Kidney (tissue), 14 donors: ENCODE data around the gene DIPK1A. TPM values are rescaled to one million over a fixed set of nuclear protein-coding genes. Genes with fewer than 3 reads are reported as not detected.
A peak's percentile ranks its signal among the peaks of the same experiment; 100 is the strongest.

Source experiments
- DNase-seq, 5 donors: peaks; one replicate each; pipeline ENCODE4 v3.0.0-alpha.2; 2013 to 2020
- FAIRE-seq: peaks from 2 replicates; lab custom pipeline; 2012; peaks lifted over from hg19 to GRCh38; lab: Jason Lieb, UNC
- H3K27ac ChIP-seq, 2 donors: one replicate each; pipeline ENCODE4 v1.7.0; 2013; ENCODE audit warnings: low read depth in 2 of 2, low read length in 2 of 2, inconsistent platforms in 1 of 2
- H3K27me3 ChIP-seq: one replicate; pipeline ENCODE4 v1.7.1; 2013; ENCODE audit warnings: low read length, inconsistent platforms; ENCODE audit not compliant: control insufficient read depth, insufficient read depth
- H3K36me3 ChIP-seq, 3 donors: one replicate each; pipeline versions ENCODE4 v1.7.0 to v1.7.1; 2013; ENCODE audit warnings: low read length in 3 of 3, control low read depth in 1 of 3, inconsistent platforms in 1 of 3; ENCODE audit not compliant: insufficient read depth in 3 of 3, control insufficient read depth in 2 of 3
- H3K4me1 ChIP-seq, 3 donors: one replicate each; pipeline versions ENCODE4 v1.7.0 to v1.7.1; 2013; ENCODE audit warnings: low read length in 3 of 3, inconsistent platforms in 1 of 3, low read depth in 1 of 3; ENCODE audit not compliant: control insufficient read depth in 2 of 3, insufficient read depth in 2 of 3
- H3K4me3 ChIP-seq, 3 donors: one replicate each; pipeline versions ENCODE4 v1.7.0 to v1.8.1; 2013; ENCODE audit warnings: low read length in 3 of 3, control low read depth in 1 of 3, inconsistent platforms in 1 of 3
- H3K9ac ChIP-seq, 3 donors: one replicate each; pipeline versions ENCODE4 v1.7.0 to v1.7.1; 2013; ENCODE audit warnings: low read length in 3 of 3, control low read depth in 1 of 3, inconsistent platforms in 1 of 3
- H3K9me3 ChIP-seq, 3 donors: one replicate each; pipeline versions ENCODE4 v1.7.0 to v1.7.1; 2013; ENCODE audit warnings: low read length in 3 of 3, control low read depth in 1 of 3, inconsistent platforms in 1 of 3; ENCODE audit not compliant: control insufficient read depth in 2 of 3, insufficient read depth in 1 of 3
- intact Hi-C: fragments of 100-400 bp; cut with DNase I; formaldehyde crosslinking; loops from one replicate; pipeline ENCODE4 v1.11.1; 2022
- polyA plus RNA-seq: library from polyadenylated mRNA; stranded (reverse); fragments of 350-450 nt; fragmentation: Illumina TruSeq; extraction: RNeasy Lipid Tissue Mini Kit (QIAGEN cat#74804); gene quantifications from one replicate; pipeline ENCODE4 v1.2.3, GENCODE V29; 2014; ENCODE audit warnings: low read depth, low replicate concordance; ENCODE audit not compliant: insufficient read depth
- total RNA-seq: library from RNA; stranded (reverse); fragmentation: NEBNext Ultra II Directional; extraction: Animal tissue kit (Norgen Biotek cat#: 25700); gene quantifications from one replicate; pipeline ENCODE4 v1.2.1, GENCODE V29; 2021
- TF ChIP-seq, protein P1 (sequence below): IDR thresholded peaks from 3 replicates; pipeline ENCODE4 v1.5.1; 2012; ENCODE audit warnings: mild to moderate bottlenecking, moderate library complexity, borderline replicate concordance; ENCODE audit not compliant: insufficient read depth; ENCODE audit errors: extremely low read depth
- donor health status: control.
- donor health status: control.
- donor health status: control.
- donor health status: control.
- donor health status: control.
- donor health status: DM: yes; HTN: yes; CAD: no.
- donor health status: Normal renal cell carcinoma (clear cell type).

DIPK1A gene
- total and polyA plus RNA-seq, 2 donors from 2014 or later = 4.0 to 6.1 TPM

DNA sequence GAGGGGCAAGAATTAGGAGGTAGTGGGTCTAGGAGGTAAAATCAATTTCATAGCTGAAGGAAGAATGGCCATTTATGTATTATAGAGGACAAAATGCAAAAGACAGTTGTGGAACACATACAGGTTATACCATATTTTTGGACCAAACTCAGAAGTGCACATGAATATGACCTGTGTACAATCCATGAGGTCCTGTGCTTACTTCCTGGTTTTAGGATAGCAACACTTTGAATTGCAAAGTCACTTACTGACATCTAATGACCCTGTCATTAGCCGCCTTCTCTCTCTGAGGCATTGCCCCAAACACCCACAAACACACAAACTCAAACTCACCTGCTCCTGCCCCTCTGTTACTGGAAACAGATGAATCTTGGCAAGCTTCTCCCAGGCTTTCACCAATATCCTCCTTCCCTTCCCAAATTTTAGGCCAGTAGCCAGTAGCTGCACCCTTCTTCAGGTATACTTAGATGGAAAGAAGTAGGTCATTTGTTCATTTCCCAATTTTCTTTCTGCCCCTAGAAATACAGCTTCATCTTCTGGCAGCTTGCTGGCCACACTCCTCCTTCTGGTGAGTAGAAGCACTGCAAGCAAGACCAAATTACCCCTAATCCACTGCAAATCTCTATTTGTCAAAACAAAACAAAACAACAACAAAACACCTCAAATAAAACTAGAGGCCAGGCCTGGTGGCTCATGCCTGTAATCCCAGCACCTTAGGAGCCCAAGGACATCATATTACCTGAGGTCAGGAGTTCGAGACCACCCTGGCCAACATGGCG is 143.1 kb downstream of the DIPK1A start:
- intact Hi-C loops = no loop called here
- H3K9ac ChIP-seq = no peak overlapping the region
- TF ChIP-seq, protein P1, sequence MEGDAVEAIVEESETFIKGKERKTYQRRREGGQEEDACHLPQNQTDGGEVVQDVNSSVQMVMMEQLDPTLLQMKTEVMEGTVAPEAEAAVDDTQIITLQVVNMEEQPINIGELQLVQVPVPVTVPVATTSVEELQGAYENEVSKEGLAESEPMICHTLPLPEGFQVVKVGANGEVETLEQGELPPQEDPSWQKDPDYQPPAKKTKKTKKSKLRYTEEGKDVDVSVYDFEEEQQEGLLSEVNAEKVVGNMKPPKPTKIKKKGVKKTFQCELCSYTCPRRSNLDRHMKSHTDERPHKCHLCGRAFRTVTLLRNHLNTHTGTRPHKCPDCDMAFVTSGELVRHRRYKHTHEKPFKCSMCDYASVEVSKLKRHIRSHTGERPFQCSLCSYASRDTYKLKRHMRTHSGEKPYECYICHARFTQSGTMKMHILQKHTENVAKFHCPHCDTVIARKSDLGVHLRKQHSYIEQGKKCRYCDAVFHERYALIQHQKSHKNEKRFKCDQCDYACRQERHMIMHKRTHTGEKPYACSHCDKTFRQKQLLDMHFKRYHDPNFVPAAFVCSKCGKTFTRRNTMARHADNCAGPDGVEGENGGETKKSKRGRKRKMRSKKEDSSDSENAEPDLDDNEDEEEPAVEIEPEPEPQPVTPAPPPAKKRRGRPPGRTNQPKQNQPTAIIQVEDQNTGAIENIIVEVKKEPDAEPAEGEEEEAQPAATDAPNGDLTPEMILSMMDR = peak; percentile 72

DNA sequence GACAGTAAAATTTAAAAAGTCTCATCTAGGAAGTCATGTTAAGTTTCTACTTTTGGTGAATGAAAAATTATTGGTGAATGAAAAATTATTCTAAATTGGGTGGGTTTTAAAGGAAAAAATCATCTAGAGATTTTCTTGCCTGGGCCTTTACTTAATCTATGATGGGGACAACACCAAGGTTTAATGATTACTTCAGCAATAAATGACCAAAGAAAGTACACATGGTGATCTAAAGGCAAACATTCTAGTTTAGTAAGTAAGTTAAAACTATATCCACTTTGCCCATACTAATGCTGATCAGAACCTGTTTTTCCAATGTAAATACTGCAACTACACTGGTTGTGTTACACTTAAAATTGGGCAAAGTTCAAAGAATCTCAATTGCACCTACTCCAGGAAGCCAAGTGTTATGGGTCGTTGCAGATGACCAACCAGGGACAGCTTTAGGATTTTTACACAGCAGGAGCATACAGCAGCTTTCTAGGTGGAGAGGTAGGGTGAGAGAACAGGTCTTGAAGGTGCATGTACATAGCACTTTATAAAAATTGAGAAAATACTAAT is 144.0 kb downstream of the DIPK1A start:
- Histone ChIP-seq H3K36me3 (no peaks in the 10 kb centered on the region), H3K4me3 (no peak overlapping the region), H3K9me3 (no peaks in the 10 kb centered on the region), H3K27ac (no peak overlapping the region), H3K4me1 (no peaks in the 10 kb centered on the region), H3K9ac (no peak overlapping the region), H3K27me3 (no peaks in the 10 kb centered on the region)
- TF ChIP-seq, protein P1 = no peak
- DNase-seq = peak in 1 of 5 donors; percentile 27
- peak; percentile 50 for FAIRE-seq
- intact Hi-C loops = no loop called here

More for the DNA sequence above, 143.1 kb downstream of the DIPK1A start:
- no peaks in the 10 kb centered on the region for H3K9me3 ChIP-seq
- no peaks in the 10 kb centered on the region for H3K4me1 ChIP-seq
- H3K27ac ChIP-seq = no peak overlapping the region
- H3K4me3 ChIP-seq = no peak overlapping the region
- no peaks in the 10 kb centered on the region for H3K36me3 ChIP-seq
- DNase-seq (no peak), FAIRE-seq (no peak)
- no peaks in the 10 kb centered on the region for H3K27me3 ChIP-seq

DNA sequence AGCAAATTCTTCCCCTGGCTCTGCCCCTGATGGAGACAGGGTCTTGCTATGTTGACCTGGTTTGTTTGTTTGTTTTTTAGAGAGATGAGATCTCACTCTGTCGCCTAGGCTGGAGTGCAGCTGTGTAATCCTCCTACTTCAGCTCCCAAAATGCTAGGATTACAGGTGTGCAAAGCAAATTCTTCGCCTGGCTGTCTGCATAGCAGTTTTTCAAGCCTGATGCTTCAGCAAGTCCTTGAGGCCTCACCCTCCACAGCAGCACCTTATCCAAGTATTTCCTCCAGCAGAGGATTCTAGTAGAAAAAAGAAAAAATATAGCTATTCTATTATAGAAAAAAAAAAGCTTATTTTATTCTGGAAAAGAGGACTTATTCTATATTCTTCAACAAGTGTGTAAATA is 144.5 kb downstream of the DIPK1A start:
- DNase-seq (no peak), FAIRE-seq (no peak)
- H3K9me3 ChIP-seq = no peaks in the 10 kb centered on the region
- no peaks in the 10 kb centered on the region for H3K27me3 ChIP-seq
- H3K9ac ChIP-seq = no peak overlapping the region
- H3K27ac ChIP-seq = no peak overlapping the region
- H3K4me1 ChIP-seq = no peaks in the 10 kb centered on the region
- intact Hi-C loops = no loop called here
- H3K36me3 ChIP-seq = no peaks in the 10 kb centered on the region
- no peak overlapping the region for H3K4me3 ChIP-seq
- TF ChIP-seq, protein P1 = no peak
